ENCODE data around the gene ZBED4. TPM values are rescaled to one million over a fixed set of nuclear protein-coding genes. Genes with fewer than 3 reads are reported as not detected.
A peak's percentile ranks its signal among the peaks of the same experiment; 100 is the strongest.

Gene ZBED4
- total RNA-seq, 1 experiment from 2014 or later, result 31.5 TPM

- TF ChIP-seq, protein P1, sequence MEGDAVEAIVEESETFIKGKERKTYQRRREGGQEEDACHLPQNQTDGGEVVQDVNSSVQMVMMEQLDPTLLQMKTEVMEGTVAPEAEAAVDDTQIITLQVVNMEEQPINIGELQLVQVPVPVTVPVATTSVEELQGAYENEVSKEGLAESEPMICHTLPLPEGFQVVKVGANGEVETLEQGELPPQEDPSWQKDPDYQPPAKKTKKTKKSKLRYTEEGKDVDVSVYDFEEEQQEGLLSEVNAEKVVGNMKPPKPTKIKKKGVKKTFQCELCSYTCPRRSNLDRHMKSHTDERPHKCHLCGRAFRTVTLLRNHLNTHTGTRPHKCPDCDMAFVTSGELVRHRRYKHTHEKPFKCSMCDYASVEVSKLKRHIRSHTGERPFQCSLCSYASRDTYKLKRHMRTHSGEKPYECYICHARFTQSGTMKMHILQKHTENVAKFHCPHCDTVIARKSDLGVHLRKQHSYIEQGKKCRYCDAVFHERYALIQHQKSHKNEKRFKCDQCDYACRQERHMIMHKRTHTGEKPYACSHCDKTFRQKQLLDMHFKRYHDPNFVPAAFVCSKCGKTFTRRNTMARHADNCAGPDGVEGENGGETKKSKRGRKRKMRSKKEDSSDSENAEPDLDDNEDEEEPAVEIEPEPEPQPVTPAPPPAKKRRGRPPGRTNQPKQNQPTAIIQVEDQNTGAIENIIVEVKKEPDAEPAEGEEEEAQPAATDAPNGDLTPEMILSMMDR (conservative IDR thresholded peaks at IDR 0.05; ENCODE audit: low read depth, low read length), result no peak
- peak; percentile 89 for TF ChIP-seq EZH2 (IDR thresholded peaks at IDR 0.05; ENCODE audit: borderline replicate concordance, low read depth, low read length, poor library complexity, severe bottlenecking)
Measured at GRCh38 chr22:49848690-49849160, 4.9 kb upstream of the ZBED4 start.

GRCh38 chr22:49849161-49850020 is 4.3 kb upstream of the ZBED4 start:
- H3K9me3 ChIP-seq (ENCODE audit: low read depth, low read length, poor library complexity, severe bottlenecking), result no peaks in the 10 kb centered on the region
- peak overlapping the region; percentile 37 for H3K4me3 ChIP-seq (ENCODE audit: low read depth, low read length, poor library complexity, severe bottlenecking)
- H3K4me1 ChIP-seq (ENCODE audit: insufficient read depth, low read length, poor library complexity, severe bottlenecking), result peaks cover 3% of the 10 kb centered on the region
- TF ChIP-seq EZH2 (IDR thresholded peaks at IDR 0.05; ENCODE audit: borderline replicate concordance, low read depth, low read length, poor library complexity, severe bottlenecking), result peak; percentile 77
- TF ChIP-seq, protein P1 (conservative IDR thresholded peaks at IDR 0.05; ENCODE audit: low read depth, low read length), result no peak
- ChIA-PET CTCF (no interaction called here), POLR2A (ENCODE audit: low non-redundant PET) (no interaction called here)
- DNase-seq (ENCODE audit: low spot score), result no peak
- intact Hi-C loops (cut with micrococcal nuclease; ENCODE audit: unreplicated experiment), result no loop called here
- H3K36me3 ChIP-seq (ENCODE audit: insufficient read depth, low read length, poor library complexity, severe bottlenecking), result no peaks in the 10 kb centered on the region
- H3K27me3 ChIP-seq (replicated peaks; ENCODE audit: insufficient read depth, low read depth, low read length, poor library complexity), result peaks cover 53% of the 10 kb centered on the region
- H3K27ac ChIP-seq (ENCODE audit: low read depth, low read length, poor library complexity, severe bottlenecking), result no peak overlapping the region
- BruUV-seq (replicated peaks), result no TSS peak

More at GRCh38 chr22:49848690-49849160, 4.9 kb upstream of the ZBED4 start:
- no peak overlapping the region for H3K27ac ChIP-seq (ENCODE audit: low read depth, low read length, poor library complexity, severe bottlenecking)
- peaks cover 3% of the 10 kb centered on the region for H3K4me1 ChIP-seq (ENCODE audit: insufficient read depth, low read length, poor library complexity, severe bottlenecking)
- POLR2A ChIA-PET (ENCODE audit: low non-redundant PET), result no interaction called here
- H3K9me3 ChIP-seq (ENCODE audit: low read depth, low read length, poor library complexity, severe bottlenecking), result no peaks in the 10 kb centered on the region
- BruUV-seq (replicated peaks), result no TSS peak
- peaks cover 57% of the 10 kb centered on the region for H3K27me3 ChIP-seq (replicated peaks; ENCODE audit: insufficient read depth, low read depth, low read length, poor library complexity)
- no peaks in the 10 kb centered on the region for H3K36me3 ChIP-seq (ENCODE audit: insufficient read depth, low read length, poor library complexity, severe bottlenecking)
- intact Hi-C loops (cut with micrococcal nuclease; ENCODE audit: unreplicated experiment), result no loop called here
- DNase-seq (ENCODE audit: low spot score), result no peak
- CTCF ChIA-PET, result no interaction called here
- H3K4me3 ChIP-seq (ENCODE audit: low read depth, low read length, poor library complexity, severe bottlenecking), result peak overlapping the region; percentile 37

GRCh38 chr22:49850021-49850911 is 3.4 kb upstream of the ZBED4 start:
- intact Hi-C loops (cut with micrococcal nuclease; ENCODE audit: unreplicated experiment), result no loop called here
- ChIA-PET CTCF (no interaction called here), POLR2A (ENCODE audit: low non-redundant PET) (no interaction called here)
- H3K27me3 ChIP-seq (replicated peaks; ENCODE audit: insufficient read depth, low read depth, low read length, poor library complexity), result peaks cover 52% of the 10 kb centered on the region
- no TSS peak for BruUV-seq (replicated peaks)
- H3K4me1 ChIP-seq (ENCODE audit: insufficient read depth, low read length, poor library complexity, severe bottlenecking), result peaks cover 7% of the 10 kb centered on the region
- TF ChIP-seq, protein P1 (conservative IDR thresholded peaks at IDR 0.05; ENCODE audit: low read depth, low read length), result no peak
- no peak for TF ChIP-seq EZH2 (IDR thresholded peaks at IDR 0.05; ENCODE audit: borderline replicate concordance, low read depth, low read length, poor library complexity, severe bottlenecking)
- no peak overlapping the region for H3K27ac ChIP-seq (ENCODE audit: low read depth, low read length, poor library complexity, severe bottlenecking)
- H3K9me3 ChIP-seq (ENCODE audit: low read depth, low read length, poor library complexity, severe bottlenecking), result no peaks in the 10 kb centered on the region
- H3K36me3 ChIP-seq (ENCODE audit: insufficient read depth, low read length, poor library complexity, severe bottlenecking), result no peaks in the 10 kb centered on the region
- no peak for DNase-seq (ENCODE audit: low spot score)
- H3K4me3 ChIP-seq (ENCODE audit: low read depth, low read length, poor library complexity, severe bottlenecking), result peak overlapping the region; percentile 37

All from A673 (cell line).